HG02938 (cell line): ENCODE data around the gene JPH4.

Experiments used
- ATAC-seq: cut with Tn5 transposase; IDR thresholded peaks from one replicate; pipeline ENCODE4 v1.9.1; 2021; ENCODE audit warnings: mild to moderate bottlenecking, moderate library complexity; ENCODE audit not compliant: unreplicated experiment

JPH4 gene

DNA sequence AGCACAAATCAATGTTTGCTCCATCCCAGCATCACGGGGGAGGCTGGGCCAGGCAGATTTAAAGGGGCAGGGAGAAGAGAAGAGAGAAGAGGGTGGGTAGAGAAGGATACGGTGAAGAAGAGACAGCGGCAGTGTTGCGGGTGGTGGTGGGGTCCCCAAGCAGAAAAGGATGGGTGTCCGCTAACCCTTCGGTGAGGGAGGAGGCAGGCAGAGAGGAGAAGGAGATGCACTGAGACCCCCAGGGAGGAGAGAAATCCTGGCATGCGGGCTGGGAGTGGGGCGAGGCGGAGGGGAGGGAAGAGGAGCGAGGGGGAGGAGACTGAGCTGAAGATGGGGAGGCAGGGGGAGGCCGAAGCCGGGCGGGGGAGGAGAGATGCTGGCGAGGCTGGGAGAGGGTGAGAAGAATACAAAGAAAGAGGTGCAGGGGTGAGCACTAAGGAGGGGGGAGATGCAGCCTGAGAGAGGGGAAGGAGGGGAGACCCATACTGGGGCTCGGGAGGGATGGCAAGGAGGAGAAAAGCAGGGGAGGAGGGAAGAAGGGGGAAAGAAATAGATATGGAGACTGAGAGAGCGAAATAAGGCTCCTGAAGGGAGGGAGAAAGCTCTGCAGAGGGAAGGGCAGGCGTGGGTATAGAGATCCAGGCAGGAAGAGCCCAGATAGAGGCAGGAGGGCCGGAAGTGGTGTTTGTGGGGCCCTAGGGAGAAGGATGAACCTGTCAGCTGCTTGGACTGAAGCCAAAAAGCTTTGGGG, at the start of gene JPH4:
Gene JPH4, minus strand, starts transcription at position 231 of the 751 bp plus-strand sequence. CDS start 1,337 bp downstream, outside the sequence.
- no peak for ATAC-seq

DNA sequence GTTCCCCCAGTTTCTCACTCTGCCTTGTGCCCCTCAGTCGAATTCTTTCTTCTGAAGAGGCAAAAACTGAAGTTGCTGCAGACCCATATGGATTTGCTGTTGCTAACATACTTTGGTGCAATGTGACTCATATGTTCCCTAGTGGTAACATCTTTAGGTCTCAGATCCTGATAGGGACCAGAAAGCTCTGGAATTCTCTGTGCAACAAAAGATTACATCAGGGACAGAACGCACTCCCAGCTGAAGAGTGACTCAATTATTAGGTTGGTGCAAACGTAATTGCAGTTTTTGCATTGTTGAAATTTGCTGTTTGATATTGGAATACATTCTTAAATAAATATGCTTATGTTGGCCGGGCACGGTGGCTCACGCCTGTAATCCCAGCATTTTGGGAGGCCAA, 49.4 kb upstream of the JPH4 start:
- ATAC-seq, result no peak

GRCh38 chr14:23626946-23627345, 48.4 kb upstream of the JPH4 start:
- ATAC-seq, result no peak

DNA sequence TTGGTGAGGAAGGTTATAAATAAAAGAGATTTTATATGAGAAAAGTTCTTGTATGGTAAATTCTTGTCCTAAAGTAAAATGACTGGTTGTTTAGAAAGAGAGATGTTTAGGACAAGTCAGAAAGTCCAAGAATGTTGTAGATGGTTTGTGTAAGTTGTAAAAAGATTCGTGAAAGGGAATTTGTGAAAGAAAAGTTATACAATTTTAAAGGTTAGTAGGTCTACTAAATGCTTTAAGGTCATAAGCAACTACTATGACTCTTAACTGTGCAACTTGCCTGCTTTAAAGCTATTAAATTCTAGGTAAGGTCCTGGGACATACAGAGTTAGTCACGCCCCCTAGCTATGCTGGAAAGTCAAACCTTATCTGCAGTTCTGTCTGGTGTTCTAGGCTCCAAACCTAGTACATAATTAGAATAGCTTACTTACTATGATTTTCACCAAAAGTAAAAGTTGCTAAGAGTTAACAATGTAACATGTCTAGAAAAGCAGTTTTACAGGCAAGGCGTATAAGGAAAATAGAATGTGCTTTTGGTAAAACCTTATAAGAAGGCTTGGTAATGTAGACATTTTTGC, 46.3 kb upstream of the JPH4 start:
- ATAC-seq, result no peak

- no peak for ATAC-seq
These were observed 45.4 kb upstream of the JPH4 start for GRCh38 chr14:23623962-23624361.

GRCh38 chr14:23622990-23623389, 44.4 kb upstream of the JPH4 start:
- no peak for ATAC-seq

GRCh38 chr14:23621932-23622730, 43.5 kb upstream of the JPH4 start:
- ATAC-seq, result no peak

- ATAC-seq, result no peak
These were observed 42.8 kb upstream of the JPH4 start for GRCh38 chr14:23621204-23621931.

DNA sequence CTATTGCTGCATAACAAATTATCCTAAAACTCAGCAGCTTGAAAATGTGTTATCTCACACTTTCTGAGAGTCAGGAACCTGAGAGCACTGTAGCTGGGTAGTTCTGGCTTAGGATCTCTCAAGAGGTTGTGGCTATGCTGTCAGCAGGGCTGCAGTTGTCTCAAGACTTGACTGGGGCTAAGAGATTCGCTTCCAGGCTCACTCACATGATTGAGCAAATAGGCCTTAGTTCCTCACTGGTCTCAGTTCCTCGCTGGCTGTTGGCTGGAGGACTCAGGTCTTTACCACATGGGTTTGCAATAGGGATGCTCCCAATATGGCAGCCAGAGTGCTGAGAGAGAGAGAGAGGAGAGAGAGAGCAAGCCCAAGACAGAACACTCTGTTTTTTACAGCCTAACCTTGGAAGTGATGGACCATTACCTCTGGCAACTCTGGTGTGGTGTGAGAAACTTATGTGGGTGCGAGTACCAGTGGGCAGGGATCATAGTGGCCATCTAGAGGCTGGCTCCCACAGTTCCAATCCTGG, 41.6 kb upstream of the JPH4 start:
- ATAC-seq, result no peak

GRCh38 chr14:23618415-23618988, 39.9 kb upstream of the JPH4 start:
- ATAC-seq, result no peak

DNA sequence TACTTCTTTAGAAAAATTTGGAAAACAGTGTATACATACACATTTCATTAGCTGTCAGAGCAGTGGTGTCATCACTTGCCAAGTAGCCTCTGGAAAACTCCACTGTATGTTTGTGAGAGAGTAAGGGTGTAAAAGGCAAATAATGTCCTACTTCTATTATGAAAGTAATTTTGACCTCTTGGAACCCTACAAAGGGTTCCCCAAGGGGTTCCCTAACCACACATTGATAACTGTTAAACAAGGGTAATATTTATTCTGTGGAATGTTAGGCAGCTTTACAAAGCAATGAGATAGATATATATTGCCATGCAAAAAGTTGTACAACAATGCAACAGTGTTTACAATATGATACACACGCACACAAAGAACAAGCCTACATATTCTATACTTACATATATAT, 38.9 kb upstream of the JPH4 start:
- no peak for ATAC-seq

GRCh38 chr14:23615856-23616255, 37.3 kb upstream of the JPH4 start:
- no peak for ATAC-seq

DNA sequence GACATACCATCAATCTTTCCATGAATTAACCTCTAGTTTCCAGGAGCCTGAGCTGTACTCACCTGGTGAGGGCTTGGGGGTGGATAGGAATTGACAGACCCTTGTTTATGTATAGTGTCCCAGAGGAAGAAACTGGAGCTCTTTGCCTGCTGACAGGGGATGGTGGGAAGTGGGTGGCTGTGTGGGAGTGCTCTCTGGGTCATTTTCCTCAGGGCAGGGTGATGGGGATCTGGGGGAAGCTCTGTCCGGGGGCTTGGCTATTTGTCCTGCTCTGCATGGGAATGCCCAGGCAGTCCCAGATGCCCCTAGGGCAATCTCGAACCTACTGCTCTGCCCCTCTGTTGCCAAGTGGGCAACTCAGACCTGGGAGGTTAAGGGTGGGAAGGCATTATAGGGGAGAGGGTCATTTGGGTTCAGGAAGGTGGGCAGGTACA, 35.8 kb upstream of the JPH4 start:
- ATAC-seq, result no peak

GRCh38 chr14:23613242-23614070, 34.9 kb upstream of the JPH4 start:
- no peak for ATAC-seq

DNA sequence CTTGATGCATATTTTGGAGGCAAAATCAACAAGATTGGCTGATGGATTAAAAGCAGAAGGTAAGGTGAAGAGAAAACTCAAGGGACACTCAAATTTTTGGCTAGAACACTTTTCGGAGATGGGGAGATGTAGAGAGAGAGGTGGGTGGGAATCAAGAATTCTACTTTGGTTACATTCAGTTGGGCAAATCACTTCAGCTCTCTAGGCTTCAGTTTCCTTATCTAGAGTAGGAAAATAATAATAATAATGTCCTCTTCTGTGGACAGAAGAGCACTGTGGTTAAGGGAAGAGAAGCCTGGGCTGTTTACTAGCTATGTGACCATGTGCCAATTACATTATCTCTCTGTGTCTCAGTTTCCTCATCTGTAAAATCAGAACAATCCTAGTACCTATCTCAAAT, 34.2 kb upstream of the JPH4 start:
- ATAC-seq, result no peak

- no peak for ATAC-seq
These were observed 33.8 kb upstream of the JPH4 start for GRCh38 chr14:23612354-23612732.

DNA sequence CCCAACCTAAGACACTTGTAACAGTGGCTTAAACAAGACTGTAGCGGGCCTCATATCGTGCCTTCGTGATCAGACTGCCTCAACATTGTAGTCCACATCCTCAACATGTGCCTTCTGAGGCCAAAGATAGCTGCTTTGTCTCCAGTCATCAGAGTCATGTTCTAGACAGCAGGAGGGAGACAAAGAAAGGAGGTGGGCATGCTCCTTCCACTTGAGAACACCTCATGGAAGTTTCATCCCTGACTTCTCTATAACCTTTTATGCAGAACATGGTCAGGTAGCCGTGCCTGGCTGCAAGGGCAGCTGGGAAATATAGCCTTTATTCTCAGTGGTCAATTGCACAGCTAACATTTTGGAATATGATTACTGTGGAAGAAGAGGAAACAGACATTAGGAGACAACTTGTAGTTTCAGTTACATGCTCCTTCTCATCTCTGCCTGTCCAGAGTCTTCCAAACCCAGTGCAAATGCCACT, 32.3 kb upstream of the JPH4 start:
- no peak for ATAC-seq

DNA sequence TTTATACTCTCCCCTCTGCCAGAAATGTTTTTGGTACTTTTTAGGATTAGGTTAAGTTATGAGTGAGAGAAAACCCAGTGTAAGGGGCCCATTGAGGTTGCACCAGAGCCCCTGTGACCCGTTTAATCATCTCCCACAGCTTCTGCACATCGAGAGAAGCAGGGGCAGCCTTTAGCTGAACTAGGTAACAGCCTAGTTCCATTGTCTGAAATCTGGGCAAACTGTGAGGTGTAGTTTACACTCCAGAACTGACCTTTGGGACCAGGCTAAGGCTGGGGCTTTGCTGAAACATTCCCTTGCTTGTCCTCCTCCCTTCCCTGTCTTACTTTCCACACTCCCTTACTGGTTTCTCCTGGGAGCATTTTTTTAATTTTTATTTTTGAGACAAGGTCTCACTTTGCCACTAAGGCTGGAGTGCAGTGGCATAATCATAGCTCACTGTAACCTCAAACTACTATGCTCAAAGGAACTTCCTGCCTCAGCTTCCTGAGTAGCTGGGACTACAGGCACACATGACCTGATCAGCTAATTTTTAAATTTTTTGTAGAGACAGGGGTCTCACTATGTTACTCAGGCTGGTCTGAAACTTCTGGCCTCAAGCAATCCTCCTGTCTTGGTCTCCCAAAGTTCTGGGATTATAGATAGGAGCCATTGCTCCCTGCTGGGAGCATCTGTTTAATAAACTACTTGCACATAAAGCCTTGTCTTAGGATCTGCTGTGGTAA, 31.7 kb upstream of the JPH4 start:
- ATAC-seq, result no peak
